DMS114 treated with DMSO at 0.1 percent for 48 hours (cell line): ENCODE results near the gene NT5DC4.

Experiments
- DNase-seq: peaks from one replicate; lab custom pipeline; 2025; ENCODE audit not compliant: unreplicated experiment; lab: John Stamatoyannopoulos, UW

Gene NT5DC4

GRCh38 chr2:112751451-112752197 lies 30.8 kb downstream of the NT5DC4 start:
- no peak for DNase-seq

GRCh38 chr2:112752667-112753066 lies 31.8 kb downstream of the NT5DC4 start:
- DNase-seq = no peak

GRCh38 chr2:112754564-112754963 lies 33.7 kb downstream of the NT5DC4 start:
- no peak for DNase-seq

- no peak for DNase-seq
Measured at GRCh38 chr2:112755444-112755843, 34.6 kb downstream of the NT5DC4 start.

GRCh38 chr2:112756207-112756606 lies 35.4 kb downstream of the NT5DC4 start:
- DNase-seq = no peak

- no peak for DNase-seq
Measured at GRCh38 chr2:112757265-112757664, 36.4 kb downstream of the NT5DC4 start.

- DNase-seq = no peak
Measured at GRCh38 chr2:112758711-112759110, 37.9 kb downstream of the NT5DC4 start.

- no peak for DNase-seq
Measured at GRCh38 chr2:112760149-112760548, 39.3 kb downstream of the NT5DC4 start.

- no peak for DNase-seq
Measured at GRCh38 chr2:112762276-112762675, 41.5 kb downstream of the NT5DC4 start.

GRCh38 chr2:112764071-112765044 lies 43.5 kb downstream of the NT5DC4 start, which contains the start of gene CKAP2L:
Gene CKAP2L (minus strand): TSS chr2:112764609. CDS start chr2:112764598, 11 bp downstream.
- peak; percentile 91 for DNase-seq

GRCh38 chr2:112765251-112765650 lies 44.4 kb downstream of the NT5DC4 start:
- no peak for DNase-seq

GRCh38 chr2:112767693-112768330 lies 47.0 kb downstream of the NT5DC4 start:
- DNase-seq = no peak

GRCh38 chr2:112768432-112768831 lies 47.6 kb downstream of the NT5DC4 start:
- DNase-seq = no peak

- no peak for DNase-seq
Measured at GRCh38 chr2:112772322-112772721, 51.5 kb downstream of the NT5DC4 start.

- DNase-seq = no peak
Measured at GRCh38 chr2:112772911-112773475, 52.2 kb downstream of the NT5DC4 start.

- DNase-seq = no peak
Measured at GRCh38 chr2:112773556-112773955, 52.7 kb downstream of the NT5DC4 start.

GRCh38 chr2:112774536-112775285 lies 53.9 kb downstream of the NT5DC4 start:
- DNase-seq = no peak

GRCh38 chr2:112776113-112776512 lies 55.3 kb downstream of the NT5DC4 start:
- no peak for DNase-seq

- DNase-seq = no peak
Measured at GRCh38 chr2:112777036-112777435, 56.2 kb downstream of the NT5DC4 start.

- no peak for DNase-seq
Measured at GRCh38 chr2:112779598-112779997, 58.8 kb downstream of the NT5DC4 start.
